HepG2 (cell line): ENCODE measurements around the gene NKX1-1. TPM values are rescaled to one million over a fixed set of nuclear protein-coding genes. Genes with fewer than 3 reads are reported as not detected.

ENCODE experiments used
- ATAC-seq: fragments of 200-7000 bp; cut with Tn5 transposase; 3 replicates; pipeline ENCODE4 v1.9.1; 2020; ENCODE audit warnings: mild to moderate bottlenecking, moderate library complexity
- BruUV-seq: library from RNA; stranded (reverse); fragments of 400-500 nt; replicated peaks from 2 replicates; lab custom pipeline; 2021; lab: Mats Ljungman, UMichigan
- CTCF ChIA-PET: fragments of 300-600 bp; formaldehyde crosslinking; extraction: SDS; loops from one replicate; lab custom pipeline; 2021; ENCODE audit warnings: low total read pairs, inconsistent platforms, low intra/inter-chr PET ratio; lab: Yijun Ruan, JAX
- POLR2A ChIA-PET: fragments of 350-600 bp; sonication (Branson Sonifier 250); formaldehyde crosslinking; loops from one replicate; lab custom pipeline; 2020; ENCODE audit warnings: antibody characterized with exemption, inconsistent platforms; lab: Yijun Ruan, JAX
- DNase-seq: peaks from one replicate; pipeline ENCODE4 v3.0.0-alpha.2; 2015; ENCODE audit warnings: low spot score
- FAIRE-seq: peaks from 3 replicates; lab custom pipeline; 2011; peaks lifted over from hg19 to GRCh38; lab: Jason Lieb, UNC
- H2AFZ ChIP-seq: one replicate; pipeline ENCODE4 v1.6.1; 2011; ENCODE audit warnings: low read length, inconsistent platforms
- H3K27ac ChIP-seq: fragments of 300-600 bp; 3 replicates; pipeline ENCODE4 v1.8.0; 2011; ENCODE audit warnings: mixed run types, mild to moderate bottlenecking, mixed read lengths, low read length, inconsistent platforms; ENCODE audit not compliant: insufficient read depth; ENCODE audit errors: extremely low read length
- H3K27me3 ChIP-seq, 2 experiments: fragments of 200-600 bp in 1 of 2; 2 replicates in 1 of 2; 3 replicates in 1 of 2; pipeline versions ENCODE4 v1.6.0 to v1.8.0; 2011; ENCODE audit warnings: low read length in 2 of 2, mild to moderate bottlenecking in 2 of 2, moderate library complexity in 2 of 2, inconsistent platforms in 1 of 2; ENCODE audit not compliant: insufficient read depth in 2 of 2, control insufficient read depth in 1 of 2
- H3K36me3 ChIP-seq, 2 experiments: fragments of 200-600 bp in 1 of 2; replicated peaks in 1 of 2; 2 replicates in 1 of 2; 3 replicates in 1 of 2; pipeline versions ENCODE4 v1.5.1 to v1.8.0; 2011; ENCODE audit warnings: low read length in 2 of 2, inconsistent platforms in 1 of 2; ENCODE audit not compliant: insufficient read depth in 2 of 2, control insufficient read depth in 1 of 2
- H3K4me1 ChIP-seq: 2 replicates; pipeline ENCODE4 v1.5.1; 2012; ENCODE audit warnings: low read length, inconsistent platforms; ENCODE audit not compliant: insufficient read depth
- H3K4me2 ChIP-seq: 2 replicates; pipeline ENCODE4 v1.6.0; 2011; ENCODE audit warnings: low read depth, low read length, inconsistent platforms
- H3K4me3 ChIP-seq, 3 experiments: fragments of 200-600 bp in 1 of 3; sonication (generic), shearing (Covaris generic) in 1 of 3; replicated peaks in 1 of 3; 2 replicates each; pipeline ENCODE4 v1.5.1; 2011 to 2016; ENCODE audit warnings: low read length in 3 of 3, inconsistent platforms in 2 of 3, low read depth in 2 of 3, mild to moderate bottlenecking in 2 of 3, control low read depth in 1 of 3, mixed read lengths in 1 of 3; ENCODE audit not compliant: insufficient read depth in 1 of 3
- H3K79me2 ChIP-seq: one replicate; pipeline ENCODE4 v1.6.1; 2011; ENCODE audit warnings: low read length, inconsistent platforms; ENCODE audit not compliant: insufficient read depth
- H3K9ac ChIP-seq: 2 replicates; pipeline ENCODE4 v1.6.0; 2011; ENCODE audit warnings: mild to moderate bottlenecking, low read depth, low read length, inconsistent platforms; ENCODE audit not compliant: insufficient read depth
- H3K9me3 ChIP-seq: 2 replicates; pipeline ENCODE4 v1.5.1; 2012; ENCODE audit warnings: mild to moderate bottlenecking, low read length
- H4K20me1 ChIP-seq: 2 replicates; pipeline ENCODE4 v1.6.0; 2011; ENCODE audit warnings: inconsistent platforms, mild to moderate bottlenecking, low read length, moderate library complexity; ENCODE audit not compliant: insufficient read depth
- ATF7 ChIP-seq, 2 experiments: fragments of 450-650 bp in 1 of 2; sonication (generic) in 1 of 2; formaldehyde crosslinking in 1 of 2; IDR thresholded peaks; 2 replicates each; pipeline versions ENCODE4 v1.4.0 to v1.6.1; 2016 to 2020; ENCODE audit warnings: antibody characterized with exemption in 1 of 2, mild to moderate bottlenecking in 1 of 2, missing genetic modification reagents in 1 of 2
- CREB1 ChIP-seq, 2 experiments: fragments of 450-650 bp in 1 of 2; IDR thresholded peaks; 2 replicates each; pipeline ENCODE4 v1.6.1; 2016 to 2017; ENCODE audit warnings: control low read depth in 1 of 2, mild to moderate bottlenecking in 1 of 2, missing compliant biosample characterization in 1 of 2, missing genetic modification characterization in 1 of 2
- HOXD1 ChIP-seq: sonication (generic); formaldehyde crosslinking; IDR thresholded peaks from 2 replicates; pipeline ENCODE4 v1.5.0; 2020; ENCODE audit warnings: missing genetic modification reagents
- NFRKB ChIP-seq: fragments of 450-650 bp; IDR thresholded peaks from 2 replicates; pipeline ENCODE4 v1.6.1; 2017
- NFYC ChIP-seq: IDR thresholded peaks from 2 replicates; pipeline ENCODE4 v1.6.1; 2016; ENCODE audit warnings: missing genetic modification reagents, missing compliant biosample characterization
- TOPORS ChIP-seq: sonication (generic); formaldehyde crosslinking; IDR thresholded peaks from 2 replicates; pipeline ENCODE4 v1.8.0; 2023; ENCODE audit warnings: mild to moderate bottlenecking, missing genetic modification reagents
- ZBTB25 ChIP-seq: IDR thresholded peaks from 2 replicates; pipeline ENCODE4 v1.6.1; 2018; ENCODE audit warnings: missing genetic modification reagents
- ZKSCAN8 ChIP-seq: IDR thresholded peaks from 2 replicates; pipeline ENCODE4 v1.6.1; 2016; ENCODE audit warnings: borderline replicate concordance, missing genetic modification reagents, missing compliant biosample characterization
- ZNF232 ChIP-seq: sonication (generic); formaldehyde crosslinking; IDR thresholded peaks from 2 replicates; pipeline ENCODE4 v1.4.0; 2020; ENCODE audit warnings: missing genetic modification reagents, borderline replicate concordance
- ZNF530 ChIP-seq: sonication (generic); formaldehyde crosslinking; IDR thresholded peaks from 2 replicates; pipeline ENCODE4 v1.5.0; 2020; ENCODE audit warnings: low read depth, mild to moderate bottlenecking, missing genetic modification reagents
- ZNF720 ChIP-seq: sonication (generic); formaldehyde crosslinking; IDR thresholded peaks from 2 replicates; pipeline ENCODE4 v1.4.0; 2020; ENCODE audit warnings: missing genetic modification reagents
- WGBS: methylation state at CpG from one replicate; pipeline ENCODE4 v1.1.6; 2017; ENCODE audit warnings: low lambda C conversion rate; 5-methylcytosine and 5-hydroxymethylcytosine counted together
- in situ Hi-C: cut with HindIII; loops from 2 replicates; pipeline ENCODE4 v1.10.0; 2017; ENCODE audit warnings: low pct_unique_long_range_greater_than_20kb; ENCODE audit not compliant: extremely low pct_ligation_motif_present
- intact Hi-C: fragments of 100-400 bp; cut with micrococcal nuclease; formaldehyde crosslinking; loops from one replicate; pipeline ENCODE4 v1.10.0; 2022; ENCODE audit not compliant: unreplicated experiment
- polyA plus RNA-seq, 8 experiments: library from polyadenylated mRNA; depleted of rRNA in 3 of 8; stranded (reverse) in 7 of 8; unstranded in 1 of 8; fragments of >200 nt; fragmentation: Illumina TruSeq in 4 of 8; extraction: Trizol in 4 of 8; gene quantifications; 2 replicates each; pipeline versions ENCODE4 v1.2.1 to v1.2.3, GENCODE V29; 2011 to 2016; ENCODE audit warnings: low read depth in 4 of 8, missing spikeins in 1 of 8, mixed read lengths in 1 of 8; ENCODE audit not compliant: insufficient read depth in 1 of 8
- total RNA-seq, 5 experiments: library from RNA; depleted of rRNA; stranded (reverse); fragments of >200 nt; fragmentation: Illumina TruSeq; extraction: Trizol; gene quantifications; 2 replicates each; pipeline ENCODE4 v1.2.3, GENCODE V29; 2016; ENCODE audit warnings: low read depth in 1 of 5

Gene NKX1-1
- total and polyA plus RNA-seq, 2 of the 13 experiments (the other 11 are each of a cell fraction or from before 2014, with no cell fraction given): not detected

- TF ChIP-seq ZKSCAN8 (CRISPR knock-in tag) (no peak), ATF7 (IDR thresholded peaks at IDR 0.05) (peak; percentile 94), ATF7 (CRISPR knock-in tag; IDR thresholded peaks at IDR 0.05) (no peak), ZBTB25 (no peak), NFRKB (peak; percentile 41; the same call in 1 of the 2 replicates), HOXD1 (CRISPR knock-in tag) (no peak), CREB1 (IDR thresholded peaks at IDR 0.05) (peak; percentile 96), CREB1 (CRISPR knock-in tag; IDR thresholded peaks at IDR 0.05) (no peak), ZNF720 (CRISPR knock-in tag) (no peak)
- no peak overlapping the region for H3K4me3 ChIP-seq
- ATAC-seq (no peak), FAIRE-seq (no peak), DNase-seq (no peak)
- under 1% methylated on average over 5 of the region's 5 CpGs for WGBS
- peaks cover 0 to 37% of the 10 kb centered on the region in 2 experiments; a peak in 3 of 5 replicates for H3K27me3 ChIP-seq
- POLR2A ChIA-PET: no interaction called here
- H3K4me1 ChIP-seq: no peaks in the 10 kb centered on the region
- CTCF ChIA-PET: no interaction called here
- intact Hi-C loops (no loop called here), in situ Hi-C loops (no loop called here)
- H3K9ac ChIP-seq: no peak overlapping the region
- H3K27ac ChIP-seq: no peak overlapping the region
- H3K79me2 ChIP-seq: no peaks in the 10 kb centered on the region
- H2AFZ ChIP-seq: no peak overlapping the region
- BruUV-seq: no TSS peak
- H3K4me2 ChIP-seq: no peak overlapping the region
- H3K9me3 ChIP-seq: peaks cover 10% of the 10 kb centered on the region; the same call in 1 of the 2 replicates
- H3K36me3 ChIP-seq: no peaks in the 10 kb centered on the region
- H4K20me1 ChIP-seq: no peaks in the 10 kb centered on the region
These were observed 46.3 kb upstream of the NKX1-1 start for GRCh38 chr4:1452431-1453051.

- Histone ChIP-seq H3K4me3 (no peak overlapping the region), H3K27ac (no peak overlapping the region), H4K20me1 (no peaks in the 10 kb centered on the region), H3K79me2 (no peaks in the 10 kb centered on the region), H3K4me1 (no peaks in the 10 kb centered on the region), H3K9ac (no peak overlapping the region), H2AFZ (no peak overlapping the region), H3K9me3 (peaks cover 10% of the 10 kb centered on the region; the same call in 1 of the 2 replicates), H3K36me3 (no peaks in the 10 kb centered on the region), H3K4me2 (no peak overlapping the region), H3K27me3 (peaks cover 0 to 42% of the 10 kb centered on the region in 2 experiments; a peak in 4 of 5 replicates)
- ATAC-seq (no peak), FAIRE-seq (no peak), DNase-seq (no peak)
- intact Hi-C loops (no loop called here), in situ Hi-C loops (no loop called here)
- CTCF ChIA-PET: no interaction called here
- POLR2A ChIA-PET: no interaction called here
- TF ChIP-seq ZNF530 (no peak), TOPORS (CRISPR knock-in tag) (no peak), ZNF232 (CRISPR knock-in tag) (no peak), NFYC (CRISPR knock-in tag) (no peak)
- 0% methylated on average over 1 of the region's 3 CpGs for WGBS
- BruUV-seq: no TSS peak
These were observed 45.5 kb upstream of the NKX1-1 start for GRCh38 chr4:1451752-1452122.
